ENCODE data around the gene ACD. TPM values are rescaled to one million over a fixed set of nuclear protein-coding genes. Genes with fewer than 3 reads are reported as not detected.

ACD gene
- total RNA-seq, 1 experiment from 2014 or later: 27.1 TPM

DNA sequence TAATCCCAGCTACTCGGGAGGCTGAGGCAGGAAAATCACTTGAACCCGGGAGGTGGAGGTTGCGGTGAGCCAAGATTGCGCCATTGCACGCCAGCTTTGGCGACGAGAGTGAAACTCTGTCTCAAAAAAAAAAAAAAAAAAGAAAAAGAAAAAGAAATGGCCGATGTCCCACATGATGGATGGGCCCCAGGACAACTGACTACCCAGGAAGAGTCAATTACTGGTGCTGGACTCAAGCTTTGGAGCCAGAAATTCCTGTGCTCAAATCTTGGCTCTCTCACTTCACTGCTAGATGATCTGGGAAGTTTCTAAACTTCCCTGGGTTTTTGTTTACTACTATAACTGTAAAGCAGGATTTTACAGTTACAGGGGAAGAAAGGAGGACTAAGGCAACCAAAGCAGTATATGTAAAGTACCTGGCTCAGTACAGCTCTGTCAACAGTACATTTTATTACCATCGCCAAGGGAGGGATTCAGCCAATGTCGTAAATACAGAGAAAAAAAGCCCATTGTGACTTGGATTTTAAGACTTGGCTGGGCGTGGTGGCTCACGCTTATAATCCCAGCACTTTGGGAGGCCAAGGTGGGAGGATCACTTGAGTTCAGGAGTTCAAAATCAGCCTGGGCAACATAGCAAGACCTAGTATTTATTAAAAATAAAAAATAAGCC lies 18.4 kb upstream of the ACD start:
- DNase-seq (ENCODE audit: low spot score): no peak
- in situ Hi-C loops (cut with HindIII; ENCODE audit: low sequenced_read_pairs): loop anchor here (25.0 kb wide), 1 partner anchor 209 kb away; the partner anchor contains the start of genes NRN1L and PSKH1

DNA sequence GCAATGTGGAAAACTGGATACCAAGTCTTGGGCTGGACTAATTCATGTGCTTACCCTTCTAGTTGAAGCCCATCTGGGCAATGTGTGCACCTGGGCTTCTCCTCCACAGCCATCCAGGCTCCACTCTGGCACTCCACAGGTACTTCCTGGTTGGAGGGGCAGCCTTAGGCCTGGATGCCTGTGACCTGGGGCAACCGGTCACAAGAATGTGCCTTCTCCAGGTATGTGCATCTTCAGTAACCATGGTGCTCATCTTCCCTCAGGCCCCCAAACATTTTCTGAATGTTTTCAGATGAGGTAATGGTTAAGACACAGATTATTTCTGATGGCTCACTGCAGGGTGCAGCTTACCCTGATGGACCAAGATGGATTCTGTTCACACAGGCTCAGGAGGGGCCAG lies 17.7 kb upstream of the ACD start:
- in situ Hi-C loops (cut with HindIII; ENCODE audit: low sequenced_read_pairs): loop anchor here (25.0 kb wide), 1 partner anchor 210 kb away; the partner anchor contains the start of genes NRN1L and PSKH1
- DNase-seq (ENCODE audit: low spot score): no peak

DNA sequence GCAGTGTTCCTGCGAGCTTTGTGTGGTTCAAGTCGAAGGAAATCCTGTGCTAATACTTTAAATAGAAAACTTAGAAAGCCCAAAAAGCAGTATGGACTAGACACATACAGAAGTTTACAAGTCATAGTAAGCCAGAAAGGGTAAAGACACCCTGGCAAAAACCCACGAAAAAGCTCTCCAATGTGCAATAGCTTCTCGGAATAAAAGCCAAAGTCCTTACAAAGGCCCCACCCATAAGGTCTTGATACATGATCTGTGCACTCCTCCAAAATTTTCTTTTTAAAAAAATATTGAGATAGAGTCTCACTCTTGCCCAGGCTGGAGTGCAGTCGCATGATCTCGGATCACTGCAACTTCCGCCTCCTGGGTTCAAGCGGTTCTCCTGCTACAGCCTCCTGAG lies 16.9 kb upstream of the ACD start:
- in situ Hi-C loops (cut with HindIII; ENCODE audit: low sequenced_read_pairs): loop anchor here (25.0 kb wide), 1 partner anchor 210 kb away; the partner anchor contains the start of genes NRN1L and PSKH1
- no peak for DNase-seq (ENCODE audit: low spot score)

DNA sequence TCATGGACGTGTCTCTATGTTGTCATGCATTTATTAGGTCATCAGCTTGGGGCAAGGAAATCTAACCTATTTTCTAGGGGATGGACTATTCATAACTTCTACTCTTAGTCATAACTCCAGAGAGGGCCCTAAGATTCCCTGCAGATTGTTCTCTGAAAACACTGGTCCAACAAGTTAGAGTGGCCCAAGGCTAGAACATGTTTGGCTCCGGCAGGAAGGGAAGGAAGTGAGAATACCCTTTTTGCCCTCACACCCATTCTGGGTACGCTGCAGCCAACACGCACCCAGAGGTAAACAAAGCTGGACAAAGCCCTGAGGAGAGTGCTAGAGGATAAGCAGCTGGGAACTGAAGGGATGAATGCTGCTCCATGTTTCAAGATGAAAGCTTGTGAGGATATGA lies 16.5 kb upstream of the ACD start:
- DNase-seq (ENCODE audit: low spot score): no peak
- in situ Hi-C loops (cut with HindIII; ENCODE audit: low sequenced_read_pairs): loop anchor here (25.0 kb wide), 1 partner anchor 211 kb away; the partner anchor contains the start of genes NRN1L and PSKH1

DNA sequence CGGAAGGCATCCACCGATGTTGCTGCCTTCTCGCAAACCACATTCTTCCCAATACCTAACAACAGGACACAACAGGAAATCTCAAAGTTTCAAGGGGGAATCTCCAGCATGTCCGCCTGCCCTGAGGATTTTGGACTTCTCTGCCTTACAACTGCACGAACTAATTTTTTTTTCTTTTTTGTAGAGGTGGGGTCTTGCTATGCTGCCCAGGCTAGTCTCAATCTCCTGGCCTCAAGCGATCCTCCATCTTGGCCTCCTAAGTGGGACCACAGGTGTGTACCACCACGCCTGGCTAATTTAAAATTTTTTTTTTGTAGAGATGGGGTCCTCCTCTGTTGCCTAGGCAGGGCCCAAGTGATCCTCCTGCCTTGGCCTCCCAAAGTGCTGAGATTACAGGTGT lies 15.9 kb upstream of the ACD start:
- in situ Hi-C loops (cut with HindIII; ENCODE audit: low sequenced_read_pairs): loop anchor here (25.0 kb wide), 1 partner anchor 211 kb away; the partner anchor contains the start of genes NRN1L and PSKH1
- DNase-seq (ENCODE audit: low spot score): no peak

DNA sequence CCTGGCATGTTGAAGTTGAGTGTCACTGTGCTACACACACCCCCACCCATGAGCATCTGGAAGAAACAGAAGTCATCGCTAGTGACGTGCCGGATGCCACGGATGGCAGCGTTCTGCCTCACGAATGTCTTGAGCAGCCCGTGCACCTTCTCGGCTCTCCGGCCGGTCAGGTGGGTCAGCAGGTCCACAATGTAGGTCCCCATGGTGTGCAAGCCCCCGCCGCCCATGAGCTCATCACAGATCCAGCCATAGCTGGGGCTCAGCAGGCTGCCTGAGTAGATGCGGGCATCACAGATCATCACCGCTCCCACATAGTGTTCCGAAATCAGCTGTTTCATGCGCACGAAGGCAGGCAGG lies 15.5 kb upstream of the ACD start:
- in situ Hi-C loops (cut with HindIII; ENCODE audit: low sequenced_read_pairs): loop anchor here (25.0 kb wide), 1 partner anchor 212 kb away; the partner anchor contains the start of genes NRN1L and PSKH1
- no peak for DNase-seq (ENCODE audit: low spot score)

DNA sequence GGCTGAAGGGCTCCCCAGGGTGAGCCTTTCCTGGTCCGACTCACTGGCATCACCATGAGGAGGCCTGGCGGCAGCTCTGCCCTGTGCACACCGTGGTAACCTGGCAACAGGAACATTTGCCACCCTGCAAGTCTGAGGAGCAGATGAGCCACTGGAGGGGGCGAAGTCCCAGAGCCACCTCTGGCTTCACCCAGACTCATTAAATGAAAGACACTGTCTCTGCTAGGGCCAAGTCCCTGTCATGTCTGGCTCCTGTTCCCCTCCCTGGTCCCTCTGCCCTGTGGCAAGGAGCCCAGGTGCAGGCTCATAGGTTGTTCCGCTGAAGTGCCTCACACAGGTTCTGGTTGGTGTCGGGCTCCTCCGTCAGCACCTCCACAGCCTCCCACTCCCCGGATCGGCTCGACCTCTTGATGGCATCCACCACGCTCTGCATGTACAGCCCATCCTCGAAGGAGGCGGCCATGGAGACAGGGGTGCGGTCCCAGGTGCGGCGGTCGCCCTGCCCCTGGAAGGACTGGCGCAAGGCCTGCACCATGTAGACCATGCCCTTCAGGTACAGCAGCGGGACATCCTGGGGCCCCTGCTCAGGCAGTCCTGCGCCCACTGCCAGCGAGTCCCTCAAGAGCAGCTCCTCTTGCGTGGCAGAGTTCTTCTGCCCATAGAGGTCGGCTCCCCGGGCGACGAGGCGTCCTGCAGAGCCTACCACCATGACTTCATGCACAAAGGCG lies 15.0 kb upstream of the ACD start:
- in situ Hi-C loops (cut with HindIII; ENCODE audit: low sequenced_read_pairs): loop anchor here (25.0 kb wide), 1 partner anchor 212 kb away; the partner anchor contains the start of genes NRN1L and PSKH1

DNA sequence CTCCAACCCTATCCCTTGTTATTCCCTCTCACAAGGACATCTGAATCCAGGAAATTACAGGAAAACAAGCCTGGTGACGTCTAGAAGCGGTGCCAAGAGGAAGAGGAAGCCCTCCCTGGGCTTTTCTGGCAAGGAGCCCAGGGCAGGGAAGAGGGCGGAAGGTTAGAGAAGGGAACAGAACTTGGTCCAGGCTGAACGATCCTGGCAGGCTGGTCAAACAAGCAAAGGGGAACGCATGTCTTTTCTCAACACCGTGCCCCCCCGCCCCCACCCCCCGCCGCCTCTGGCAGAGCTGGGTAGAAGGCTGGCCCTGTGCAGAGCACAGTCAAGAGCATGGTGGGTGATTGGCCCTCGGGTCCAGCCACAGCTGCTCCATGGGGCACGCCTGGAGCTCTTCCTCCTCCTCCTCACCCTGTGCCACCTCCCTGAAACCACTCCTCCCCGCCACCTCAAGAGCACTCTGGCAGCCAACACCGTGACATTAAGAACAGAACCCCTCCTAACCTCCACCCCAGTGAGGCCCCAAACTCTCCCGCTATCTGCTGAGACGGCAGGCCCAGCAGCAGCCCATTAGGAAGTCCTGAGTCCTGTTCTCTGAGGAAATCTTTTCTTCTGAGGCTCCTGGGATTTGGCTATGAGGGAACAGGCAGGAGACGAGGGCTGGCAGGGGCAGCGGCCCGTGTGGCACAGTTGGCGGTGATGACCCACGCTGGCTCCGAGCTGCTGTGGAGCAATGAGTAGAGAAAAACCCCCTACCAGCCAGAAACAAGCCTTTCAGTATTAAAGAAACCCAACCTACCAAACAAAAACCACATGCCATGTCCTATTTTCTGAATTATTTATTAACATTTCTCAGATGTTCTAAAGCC lies 13.9 kb upstream of the ACD start:
- in situ Hi-C loops (cut with HindIII; ENCODE audit: low sequenced_read_pairs): no loop called here

More for the DNA sequence above, 15.0 kb upstream of the ACD start:
- DNase-seq (ENCODE audit: low spot score): peak; percentile 56

DNA sequence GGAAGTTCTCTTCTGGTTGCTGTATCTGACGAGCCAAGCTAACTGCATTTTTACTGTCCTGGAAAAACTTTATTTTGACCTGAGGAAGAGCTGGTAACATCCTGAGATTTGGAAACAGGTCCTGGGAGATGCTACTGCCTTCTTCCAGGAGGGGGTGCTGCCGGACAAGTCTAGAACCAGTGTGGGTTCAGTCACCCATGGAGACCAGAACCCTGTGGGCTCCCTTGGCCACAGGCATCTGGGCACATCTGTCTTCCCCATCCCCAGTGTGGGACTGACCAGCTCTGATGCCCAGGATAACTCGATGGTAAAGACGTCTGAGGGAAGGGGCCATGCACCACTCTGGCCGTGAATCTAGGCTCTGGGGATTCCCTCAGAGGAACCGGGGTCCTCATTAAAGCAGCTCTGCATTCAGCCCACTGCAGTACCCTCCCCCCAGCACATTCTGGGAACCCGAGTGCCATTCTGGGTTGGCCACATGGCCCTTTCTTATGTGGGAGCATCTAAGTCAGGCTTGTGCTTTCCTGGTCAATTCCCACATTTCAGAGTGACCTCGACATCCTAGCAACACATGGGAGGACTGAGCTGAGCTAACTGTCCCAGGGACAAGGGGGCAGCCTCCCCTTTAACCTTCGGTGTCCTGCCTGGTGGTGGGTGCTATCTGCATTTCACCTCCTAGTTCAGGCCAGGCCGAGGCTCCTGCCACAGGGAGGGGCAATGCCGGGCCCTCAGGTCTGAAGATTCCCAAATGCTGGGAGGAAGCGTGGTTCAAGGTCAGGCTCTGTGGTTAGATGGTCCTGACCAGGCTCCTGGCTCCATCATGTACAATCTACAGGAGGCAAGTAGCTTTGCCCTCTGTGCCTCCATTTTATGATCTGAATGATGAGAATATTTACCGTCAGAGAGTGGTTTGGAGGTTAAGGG lies 12.9 kb upstream of the ACD start:
- in situ Hi-C loops (cut with HindIII; ENCODE audit: low sequenced_read_pairs): no loop called here

More for the DNA sequence above, 13.9 kb upstream of the ACD start:
- DNase-seq (ENCODE audit: low spot score): peak; percentile 82

DNA sequence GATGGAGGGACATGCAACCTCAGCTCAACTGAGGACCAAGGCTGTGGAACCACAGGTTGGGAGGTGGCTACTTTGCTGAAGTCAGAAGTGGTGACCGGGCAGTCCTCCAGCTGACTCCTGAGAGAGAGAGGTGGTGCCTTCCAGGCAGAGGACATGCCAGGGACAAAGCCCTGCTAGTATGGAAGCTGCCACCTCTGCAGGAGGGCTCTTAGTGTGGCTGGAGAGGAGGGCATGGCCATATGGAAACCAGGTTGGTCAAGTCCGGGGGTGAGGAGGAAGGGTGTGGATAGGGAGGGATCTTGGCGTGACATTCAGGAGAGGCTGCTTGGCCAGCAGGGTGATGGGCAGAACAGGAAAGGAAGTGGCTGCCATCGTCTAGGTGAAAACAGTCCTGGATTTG lies 12.2 kb upstream of the ACD start:
- in situ Hi-C loops (cut with HindIII; ENCODE audit: low sequenced_read_pairs): no loop called here
- peak; percentile 98 for DNase-seq (ENCODE audit: low spot score)

More for the DNA sequence above, 12.9 kb upstream of the ACD start:
- DNase-seq (ENCODE audit: low spot score): no peak

DNA sequence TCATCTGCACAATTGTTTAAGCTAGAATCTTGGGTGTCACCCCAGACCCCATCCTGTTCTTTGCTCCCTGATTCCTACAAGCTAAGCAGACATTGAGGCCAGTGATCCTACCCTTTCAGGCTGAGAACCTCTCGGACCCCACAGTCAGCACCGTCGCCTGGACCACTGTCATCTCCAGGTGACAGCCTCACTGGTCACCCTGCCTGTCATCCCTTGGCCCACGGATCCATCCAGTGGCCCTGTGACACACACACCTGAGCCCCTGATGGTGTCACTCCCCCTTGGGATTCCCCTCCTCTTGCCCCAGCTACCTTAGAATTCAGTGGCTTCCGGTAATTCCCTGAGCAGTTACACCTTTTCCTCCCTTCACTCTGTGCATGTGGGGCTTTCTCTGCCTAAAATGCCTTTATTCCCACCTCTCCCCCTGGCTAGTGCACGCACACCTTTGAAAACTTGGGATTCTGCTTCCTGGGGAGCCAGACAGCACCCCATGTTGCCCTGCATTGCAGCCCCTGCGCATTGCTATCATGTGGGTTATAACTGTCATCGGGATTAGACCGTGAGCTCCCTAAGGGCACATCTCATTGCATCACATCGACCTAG lies 9.5 kb upstream of the ACD start:
- DNase-seq (ENCODE audit: low spot score): no peak
- in situ Hi-C loops (cut with HindIII; ENCODE audit: low sequenced_read_pairs): no loop called here

DNA sequence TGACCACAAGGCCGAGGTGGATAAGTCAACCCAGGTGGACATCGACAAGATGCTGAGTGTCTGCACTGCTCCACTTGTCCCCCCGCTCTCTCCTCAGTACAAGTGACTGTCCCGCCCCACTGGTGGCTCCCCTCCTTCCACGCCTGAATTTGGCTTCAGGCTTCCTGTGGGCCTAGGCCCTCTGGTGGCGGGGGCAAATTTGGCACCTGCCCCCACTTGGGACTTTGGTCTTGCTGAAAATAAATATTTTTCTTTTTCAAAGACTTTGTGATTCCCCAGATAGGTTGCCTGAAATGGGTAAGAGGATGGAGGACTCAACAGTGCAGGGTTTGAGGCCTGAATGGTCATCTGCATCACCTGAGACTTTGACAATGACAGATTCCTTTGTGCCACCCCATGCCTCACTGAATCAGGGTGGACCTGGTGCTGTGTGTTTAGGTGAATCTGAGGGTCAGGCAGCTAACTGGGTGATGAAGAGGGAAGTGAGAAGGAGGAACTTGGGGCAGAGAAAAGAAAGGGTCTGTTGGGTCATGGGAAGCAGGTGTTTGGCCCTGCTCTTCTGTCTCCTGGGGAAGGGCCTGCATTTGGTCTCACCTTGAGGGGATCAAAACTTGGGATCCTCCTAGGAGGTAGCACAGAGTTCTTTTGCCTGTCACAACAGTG lies 8.6 kb upstream of the ACD start:
- in situ Hi-C loops (cut with HindIII; ENCODE audit: low sequenced_read_pairs): no loop called here
- no peak for DNase-seq (ENCODE audit: low spot score)

DNA sequence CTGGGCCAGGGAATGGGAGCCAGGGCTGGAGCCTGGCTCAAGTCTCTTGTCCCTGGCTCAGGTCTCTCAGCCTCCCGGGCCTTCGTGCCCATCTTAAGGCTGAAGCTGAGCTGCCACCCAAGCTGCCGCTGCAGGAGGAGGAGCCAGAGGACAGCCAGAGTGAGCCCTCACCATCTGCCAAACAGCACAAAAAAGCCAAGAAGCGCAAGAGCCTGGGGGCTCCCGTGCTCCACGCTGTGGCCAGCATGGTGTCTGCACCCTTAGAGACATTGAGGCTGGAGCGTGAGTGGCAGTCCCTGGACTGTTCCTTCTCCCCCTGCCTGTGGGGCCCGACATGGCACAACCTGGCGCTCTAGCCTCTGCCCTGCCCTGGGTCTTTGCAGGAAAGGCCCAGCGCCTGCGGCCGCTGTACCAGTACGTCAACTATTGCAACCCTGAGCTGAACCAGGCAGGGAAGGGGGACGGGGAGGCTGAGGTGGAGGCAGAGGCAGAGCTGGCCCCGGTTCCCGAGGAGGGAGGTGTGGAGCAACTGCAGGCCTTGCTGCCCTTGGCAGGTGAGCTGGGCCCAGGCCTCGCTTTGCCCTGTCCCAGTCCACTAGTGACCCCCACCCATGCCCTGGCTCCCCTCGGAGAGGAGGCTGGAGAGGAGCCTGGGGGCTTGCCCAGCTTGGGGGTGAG lies 7.9 kb upstream of the ACD start:
- in situ Hi-C loops (cut with HindIII; ENCODE audit: low sequenced_read_pairs): no loop called here
- DNase-seq (ENCODE audit: low spot score): peak; percentile 86

DNA sequence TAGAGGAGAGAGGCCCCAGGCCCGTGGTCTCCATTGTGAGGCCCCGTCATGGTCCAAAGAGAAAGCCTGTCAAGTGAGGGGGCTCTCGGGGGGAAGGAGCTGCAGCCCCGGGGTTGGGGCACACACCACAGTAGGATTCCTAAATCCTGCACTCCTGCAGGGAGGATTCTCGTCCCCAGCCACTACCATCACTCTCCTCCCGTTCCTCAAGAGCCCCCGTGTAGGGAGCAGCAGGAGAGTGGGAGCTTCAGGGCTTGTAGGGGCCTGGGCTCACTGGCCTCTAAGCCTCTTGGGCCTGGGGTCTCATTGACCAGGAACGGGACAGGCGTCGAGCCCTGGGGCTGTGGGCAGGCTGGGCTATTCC lies 7.4 kb upstream of the ACD start:
- in situ Hi-C loops (cut with HindIII; ENCODE audit: low sequenced_read_pairs): no loop called here
- DNase-seq (ENCODE audit: low spot score): no peak

DNA sequence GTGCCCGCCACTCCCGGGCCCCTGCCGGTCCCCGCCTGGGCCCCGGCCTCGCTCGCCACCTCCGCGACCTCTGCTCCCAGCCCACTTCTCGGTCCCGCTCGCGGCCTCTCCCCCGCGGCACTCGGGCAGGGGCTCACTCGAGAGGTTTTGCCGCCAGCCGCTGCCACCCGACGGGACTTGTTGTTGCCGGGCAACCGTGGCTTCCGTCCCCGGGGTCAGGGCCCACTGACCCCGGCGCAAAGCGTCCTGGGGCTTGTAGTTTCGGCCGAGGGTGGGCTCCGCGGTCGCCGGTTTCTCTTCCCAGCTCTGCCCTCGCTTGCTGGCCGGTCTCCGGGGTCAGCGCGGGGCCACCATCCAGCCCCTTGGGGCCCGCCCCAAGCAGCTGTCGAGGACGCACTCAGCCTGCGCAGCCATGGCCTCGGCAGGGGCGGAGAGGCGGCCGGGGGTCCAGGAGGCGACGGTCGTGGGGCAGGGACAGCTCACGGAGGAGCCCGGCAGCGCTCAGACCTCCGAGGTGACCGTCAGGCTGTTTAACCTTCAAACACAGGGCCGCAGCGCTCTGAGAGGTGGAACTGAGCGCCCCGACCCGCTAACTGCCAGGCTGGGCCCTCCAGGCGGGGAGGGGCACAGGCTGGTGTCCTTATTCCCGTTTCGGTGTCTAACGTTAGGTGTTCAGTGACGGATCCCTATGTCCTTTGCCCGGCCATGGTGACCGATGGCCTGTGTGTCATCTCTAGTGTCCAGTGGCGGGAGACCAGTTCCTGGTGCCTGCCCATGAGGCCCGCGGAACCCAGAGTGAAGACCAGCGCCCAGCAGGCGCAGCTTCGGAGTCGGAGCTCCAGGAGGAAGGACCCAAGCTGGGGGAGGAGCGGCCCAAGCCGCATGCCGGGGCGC lies 6.7 kb upstream of the ACD start, which contains the start of the genes C16orf86 and ENKD1:
Gene C16orf86, plus strand, starts transcription at position 256 of the 894 bp plus-strand sequence. Its CDS starts 157 bp downstream, at position 413.
Gene ENKD1, minus strand, starts transcription at position 192 of the 894 bp plus-strand sequence. CDS start 308 bp downstream, outside the sequence.
- in situ Hi-C loops (cut with HindIII; ENCODE audit: low sequenced_read_pairs): no loop called here
- peak; percentile 81 for DNase-seq (ENCODE audit: low spot score)

DNA sequence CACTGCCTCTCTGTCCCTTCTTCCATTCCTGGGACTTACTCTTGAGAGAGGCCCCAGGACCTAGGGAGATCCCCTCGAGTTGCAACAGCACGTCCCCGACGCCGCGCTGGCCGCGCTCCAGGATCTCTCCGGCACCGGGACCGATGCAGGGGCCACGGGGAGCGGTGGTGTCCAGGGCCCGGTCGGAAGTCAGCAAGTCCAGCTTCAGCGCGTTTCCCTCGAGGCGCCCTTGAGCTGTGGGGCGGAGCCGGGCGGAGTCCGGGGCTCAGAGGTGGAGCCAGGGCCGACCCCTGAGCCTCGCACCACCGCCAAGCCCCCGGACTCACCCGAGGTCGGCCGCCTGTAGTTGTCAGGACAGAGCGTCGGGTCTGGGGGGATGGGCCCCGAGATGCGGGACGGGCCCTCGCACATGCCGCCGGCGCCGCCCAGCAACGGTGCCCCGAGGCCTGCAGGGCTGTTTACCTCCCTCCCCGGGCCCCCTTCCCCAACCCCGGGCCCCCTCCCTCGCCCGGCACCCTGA lies 6.0 kb upstream of the ACD start:
- in situ Hi-C loops (cut with HindIII; ENCODE audit: low sequenced_read_pairs): no loop called here
- no peak for DNase-seq (ENCODE audit: low spot score)
